H7 (cell line): ENCODE measurements around the gene MUL1. TPM values are rescaled to one million over a fixed set of nuclear protein-coding genes. Genes with fewer than 3 reads are reported as not detected.

Experiments used
- DNase-seq: peaks from one replicate; pipeline ENCODE4 v3.0.0; 2012
- H3K27me3 ChIP-seq: 2 replicates; pipeline ENCODE4 v1.6.0; 2011; ENCODE audit warnings: mild to moderate bottlenecking, low read length; ENCODE audit not compliant: control insufficient read depth, insufficient read depth
- H3K36me3 ChIP-seq: replicated peaks from 2 replicates; pipeline ENCODE4 v1.5.1; 2011; ENCODE audit warnings: low read length; ENCODE audit not compliant: control insufficient read depth, insufficient read depth
- H3K4me3 ChIP-seq: 2 replicates; pipeline ENCODE4 v1.5.1; 2011; ENCODE audit warnings: low read depth, mild to moderate bottlenecking, control low read depth, low read length, moderate library complexity; ENCODE audit not compliant: insufficient read depth
- total RNA-seq: library from RNA; depleted of rRNA; stranded (reverse); fragments of >200 nt; shearing (Covaris generic); gene quantifications from 2 replicates; pipeline ENCODE4 v1.2.3, GENCODE V29; 2014

MUL1 gene
- total RNA-seq, 1 experiment from 2014 or later, result 32.6 TPM

DNA sequence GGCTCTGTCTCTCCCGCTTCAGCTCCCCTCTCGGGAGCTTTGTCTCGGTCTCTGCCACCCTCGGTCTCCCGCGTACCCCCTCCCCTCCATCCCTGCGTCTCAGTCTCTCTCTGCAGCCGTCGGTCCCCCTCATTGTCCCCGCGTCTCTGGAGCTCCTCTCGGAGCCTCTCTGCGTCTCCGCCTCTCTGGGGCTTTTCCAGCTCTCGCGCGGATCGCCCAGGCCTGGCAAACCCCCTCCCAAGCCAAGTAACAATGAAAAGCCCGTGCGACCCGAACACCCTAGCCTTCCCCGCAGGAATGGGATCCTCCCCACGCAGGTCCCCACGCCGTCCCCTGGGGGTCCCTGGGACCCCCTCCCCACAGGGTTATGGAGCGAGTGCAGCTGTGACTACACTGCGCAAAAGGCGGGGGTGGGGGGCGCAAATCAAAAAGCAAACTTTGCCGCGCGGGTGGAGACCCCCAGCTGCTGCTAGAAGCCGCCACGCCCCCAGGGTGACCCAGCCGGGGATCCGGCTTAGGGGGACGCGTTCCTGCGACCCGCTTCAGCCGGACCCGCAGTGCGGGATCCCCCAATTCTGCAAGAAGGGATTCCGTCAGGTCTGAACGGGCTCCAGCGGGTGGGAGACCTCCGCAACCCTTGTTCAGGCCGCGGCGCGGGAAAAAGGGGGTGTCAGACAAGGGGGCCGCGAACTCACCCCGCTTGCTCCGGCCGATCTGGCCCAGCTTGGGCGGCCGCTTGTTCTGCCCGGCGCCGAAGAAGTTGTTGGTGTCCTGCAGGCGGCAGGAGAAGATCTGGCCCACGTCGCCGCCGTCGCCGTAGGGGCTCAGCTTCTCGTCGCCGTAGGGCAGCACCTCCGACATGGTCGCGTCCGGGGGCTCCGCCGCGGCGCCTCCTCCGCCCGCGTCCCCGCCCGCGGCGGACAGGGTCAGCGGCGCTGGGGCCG, 23.2 kb downstream of the MUL1 start:
- Histone ChIP-seq H3K36me3 (no peaks in the 10 kb centered on the region), H3K27me3 (peaks cover 80% of the 10 kb centered on the region), H3K4me3 (peak overlapping the region; percentile 85)
- peak; percentile 77 for DNase-seq

DNA sequence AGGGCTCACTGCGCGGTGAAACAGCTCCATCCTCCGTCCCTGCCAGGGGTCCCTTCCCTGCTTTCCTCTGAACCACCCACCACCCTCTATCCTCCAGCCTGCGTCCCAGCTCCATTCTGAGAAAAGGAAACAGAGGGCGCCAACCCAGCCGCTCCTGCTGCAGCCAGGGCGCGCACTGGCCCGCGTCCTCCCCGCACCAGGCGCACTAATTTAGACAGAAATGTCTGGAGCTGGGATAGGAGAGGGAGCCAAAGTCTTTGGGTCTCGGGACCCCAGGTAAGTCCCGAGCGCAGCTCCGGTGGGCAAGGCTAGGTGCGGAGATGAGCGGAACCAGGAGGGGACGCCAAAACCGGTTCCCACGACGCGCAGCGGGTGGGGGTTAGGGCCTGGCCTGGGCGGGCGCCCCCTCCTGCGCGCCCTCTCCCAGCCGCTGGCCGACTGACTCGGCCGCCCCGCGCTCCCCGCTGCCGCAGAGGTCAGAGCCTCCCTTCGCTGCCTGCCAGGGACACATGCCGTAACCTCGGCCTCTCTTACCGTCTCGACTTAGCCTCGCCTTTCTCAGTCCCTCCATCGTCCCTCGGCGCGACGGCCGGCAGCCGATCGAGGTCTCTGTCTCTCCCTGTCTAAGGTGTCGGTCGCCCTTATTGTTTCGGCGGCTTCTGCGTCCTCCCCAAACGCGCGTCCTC, 24.0 kb downstream of the MUL1 start:
- peak; percentile 86 for DNase-seq
- H3K36me3 ChIP-seq, result no peaks in the 10 kb centered on the region
- peaks cover 74% of the 10 kb centered on the region for H3K27me3 ChIP-seq
- peak overlapping the region; percentile 85 for H3K4me3 ChIP-seq

DNA sequence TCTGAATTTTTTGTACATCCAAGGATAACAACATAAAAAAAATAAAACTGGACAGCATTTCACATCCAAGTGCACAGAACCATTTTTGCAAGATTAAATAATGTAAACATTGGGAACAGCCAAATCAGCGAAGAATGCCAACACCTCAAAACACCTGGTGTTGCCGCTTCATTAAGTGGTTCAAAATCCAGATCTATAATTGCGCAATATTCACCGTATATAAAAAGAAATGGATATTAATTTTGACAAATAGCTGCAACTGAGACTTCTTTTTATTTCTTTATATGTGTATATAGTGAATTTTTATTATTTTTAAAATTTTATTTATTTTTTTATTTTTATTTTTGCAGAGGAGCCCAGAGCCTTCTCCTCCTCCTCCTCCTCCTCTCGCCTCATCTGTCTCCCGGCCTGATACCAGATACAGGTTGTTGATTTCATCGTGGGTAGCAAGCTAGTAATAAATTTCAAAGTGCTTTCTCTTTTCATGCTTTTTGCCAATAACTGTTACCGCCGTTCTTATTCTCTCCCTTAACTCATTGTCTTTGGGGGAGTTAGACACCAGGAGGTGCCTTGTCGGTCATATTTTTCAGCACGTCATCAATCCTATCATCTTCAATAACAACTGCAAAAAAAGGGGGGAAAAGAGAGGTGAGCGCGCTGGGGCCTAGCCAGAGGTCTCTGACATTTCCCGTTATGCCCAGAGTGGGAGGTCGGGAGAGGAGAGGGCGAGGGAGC, 24.7 kb downstream of the MUL1 start:
- no peak for DNase-seq
- Histone ChIP-seq H3K27me3 (peaks cover 72% of the 10 kb centered on the region), H3K36me3 (no peaks in the 10 kb centered on the region), H3K4me3 (peak overlapping the region; percentile 85)

DNA sequence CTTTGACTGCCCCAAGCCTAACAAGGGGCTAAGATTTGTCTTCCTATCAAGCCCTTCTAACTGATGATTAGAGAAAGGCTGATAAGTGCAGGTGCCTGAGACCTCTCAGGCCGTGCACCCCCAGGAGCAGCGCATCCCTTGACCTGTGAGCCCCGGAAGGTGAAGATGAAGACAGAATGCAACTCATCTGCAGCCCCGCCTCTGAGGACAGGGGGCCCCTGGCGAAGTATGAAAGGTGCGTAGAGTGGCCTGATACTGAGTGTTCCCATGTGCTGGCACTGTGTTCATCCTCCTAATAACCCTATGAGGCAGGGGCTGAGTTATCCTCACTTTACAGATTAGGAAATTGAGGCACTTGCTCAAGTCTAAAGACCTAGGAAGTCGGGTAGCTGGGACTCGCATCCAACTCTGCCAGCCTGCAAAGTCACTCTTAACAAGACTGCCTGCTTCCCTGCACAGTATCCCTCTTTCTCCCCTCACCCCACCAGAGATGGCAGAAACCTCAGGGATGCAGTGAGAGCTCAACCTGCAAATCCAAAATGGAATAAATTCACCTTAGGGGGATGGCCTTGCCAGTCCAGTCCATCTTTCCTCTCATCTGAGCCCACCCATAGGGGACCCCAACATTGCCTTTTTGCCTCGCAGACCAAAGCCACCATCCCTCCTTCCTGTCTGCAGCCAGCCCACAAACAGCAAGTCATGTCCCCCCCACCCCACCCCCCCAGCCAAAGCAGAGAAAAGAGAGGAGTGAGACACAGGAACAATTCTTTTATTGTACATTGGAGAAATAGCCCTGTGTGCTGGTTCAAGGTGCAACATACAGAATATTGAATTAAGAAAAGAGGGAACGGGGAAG, 26.1 kb downstream of the MUL1 start:
- H3K27me3 ChIP-seq, result peaks cover 68% of the 10 kb centered on the region
- no peaks in the 10 kb centered on the region for H3K36me3 ChIP-seq
- DNase-seq, result no peak
- H3K4me3 ChIP-seq, result no peak overlapping the region

DNA sequence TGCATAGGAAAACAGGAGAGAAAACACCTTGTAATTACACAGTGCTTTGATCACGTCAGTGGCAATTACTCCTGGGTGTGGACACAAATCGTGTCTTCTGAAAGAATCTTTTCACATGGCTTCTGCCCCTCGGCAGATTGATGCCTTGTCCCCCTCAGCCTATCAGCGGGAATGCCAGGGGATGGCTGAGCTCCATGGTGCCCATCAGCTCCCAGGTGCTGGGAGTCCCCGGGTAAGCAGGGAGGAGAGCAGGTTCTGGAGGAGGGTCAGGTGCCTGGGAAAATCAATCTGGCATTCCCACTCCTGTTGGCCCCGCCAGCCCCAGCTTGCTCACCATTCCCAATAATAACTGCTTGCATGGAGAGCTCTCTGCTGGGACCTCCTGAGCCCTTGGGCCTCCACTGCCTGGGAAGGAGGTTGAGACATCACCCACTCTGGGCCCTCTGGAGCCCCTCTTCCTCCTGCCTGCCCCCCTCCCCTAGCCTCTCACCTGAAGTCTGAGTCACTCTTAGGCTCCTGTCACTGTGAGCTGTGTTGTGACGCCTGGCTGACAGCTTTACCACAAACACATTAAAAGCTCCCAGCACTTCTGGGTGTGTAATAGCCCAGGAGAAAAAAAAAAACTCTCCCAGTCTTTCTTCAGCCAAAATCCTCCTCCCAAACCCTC, 26.9 kb downstream of the MUL1 start:
- no peak for DNase-seq
- peaks cover 68% of the 10 kb centered on the region for H3K27me3 ChIP-seq
- no peak overlapping the region for H3K4me3 ChIP-seq
- H3K36me3 ChIP-seq, result no peaks in the 10 kb centered on the region

DNA sequence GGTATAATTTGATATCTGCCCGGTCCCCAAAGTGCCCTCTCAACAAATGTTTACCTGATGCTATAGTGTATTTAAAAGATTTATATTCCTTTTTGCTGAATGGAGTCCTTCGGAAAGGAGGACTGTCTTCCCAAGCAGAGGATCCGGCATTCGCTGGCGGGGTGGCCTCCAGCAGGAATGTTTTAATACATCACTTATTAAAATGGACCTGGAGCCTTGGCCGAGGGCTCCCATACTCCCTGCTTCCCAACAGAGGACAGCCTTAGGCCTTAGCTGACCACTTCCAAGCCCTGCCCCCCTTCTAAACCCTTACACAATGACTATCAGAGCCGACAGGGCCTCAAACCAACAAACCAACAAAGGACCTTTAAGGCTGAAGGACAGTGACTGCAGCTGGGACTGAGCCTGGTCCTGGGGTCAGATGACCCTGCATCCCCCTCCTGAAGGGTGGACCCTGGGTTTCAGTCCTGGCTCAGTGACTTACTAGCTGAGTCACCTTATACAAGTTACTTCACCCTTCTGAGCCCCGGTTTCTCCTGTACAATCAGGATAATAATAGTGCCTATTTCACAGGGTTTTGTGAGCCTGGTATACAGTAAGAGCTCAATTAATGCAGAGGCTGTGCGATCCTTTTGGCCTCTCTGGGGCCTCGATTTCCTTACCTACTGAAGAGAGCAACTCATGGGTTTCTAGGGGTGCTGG, 27.6 kb downstream of the MUL1 start:
- no peak for DNase-seq
- Histone ChIP-seq H3K4me3 (no peak overlapping the region), H3K36me3 (no peaks in the 10 kb centered on the region), H3K27me3 (peaks cover 70% of the 10 kb centered on the region)

DNA sequence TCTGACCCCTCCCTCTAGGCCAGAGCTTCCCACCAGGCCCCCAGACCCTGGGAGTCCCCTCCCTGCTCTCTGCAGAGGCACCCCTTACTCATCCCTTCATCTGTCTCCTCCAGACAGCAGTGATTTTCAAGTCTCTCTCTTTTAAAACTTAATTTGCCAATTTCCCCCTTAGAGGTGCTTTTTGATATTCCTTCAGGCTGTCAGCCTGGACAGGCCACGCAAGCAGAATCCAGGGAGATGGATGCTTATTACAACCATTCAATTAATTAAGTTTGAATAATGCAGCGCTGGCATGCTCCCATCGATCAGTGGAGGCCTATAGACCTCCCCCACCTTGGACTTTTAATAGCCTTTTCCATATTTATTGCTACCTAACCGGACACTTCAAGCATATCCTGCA, 28.1 kb downstream of the MUL1 start:
- no peak overlapping the region for H3K4me3 ChIP-seq
- no peaks in the 10 kb centered on the region for H3K36me3 ChIP-seq
- peaks cover 66% of the 10 kb centered on the region for H3K27me3 ChIP-seq
- no peak for DNase-seq

DNA sequence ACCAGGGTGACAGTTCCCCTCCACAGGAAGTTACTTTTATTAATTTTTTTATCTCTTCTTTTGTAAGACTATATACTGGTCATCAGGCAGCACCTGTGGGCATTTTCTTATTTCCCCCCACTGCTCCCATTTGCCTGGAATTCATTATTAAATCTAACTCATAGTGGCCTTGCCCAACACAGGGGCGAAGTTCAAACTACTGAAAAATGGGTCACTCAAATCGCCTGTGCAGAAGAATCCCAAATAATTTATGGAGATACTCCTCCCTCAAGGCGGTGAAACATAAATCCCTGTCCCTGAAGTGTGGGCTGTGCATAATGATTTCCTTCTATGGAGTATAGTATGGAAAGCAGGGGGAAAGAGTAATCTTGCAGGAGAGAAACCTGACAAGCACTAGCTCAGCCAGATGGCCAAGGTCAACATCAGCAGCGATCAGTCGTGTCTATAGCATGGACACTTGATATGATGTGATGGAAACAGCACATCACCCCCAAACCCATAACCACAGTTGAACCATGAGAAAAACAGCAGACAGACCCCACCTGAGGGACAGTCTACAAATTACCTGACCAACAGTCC, 29.8 kb downstream of the MUL1 start:
- Histone ChIP-seq H3K4me3 (no peak overlapping the region), H3K27me3 (peaks cover 49% of the 10 kb centered on the region), H3K36me3 (no peaks in the 10 kb centered on the region)
- no peak for DNase-seq

DNA sequence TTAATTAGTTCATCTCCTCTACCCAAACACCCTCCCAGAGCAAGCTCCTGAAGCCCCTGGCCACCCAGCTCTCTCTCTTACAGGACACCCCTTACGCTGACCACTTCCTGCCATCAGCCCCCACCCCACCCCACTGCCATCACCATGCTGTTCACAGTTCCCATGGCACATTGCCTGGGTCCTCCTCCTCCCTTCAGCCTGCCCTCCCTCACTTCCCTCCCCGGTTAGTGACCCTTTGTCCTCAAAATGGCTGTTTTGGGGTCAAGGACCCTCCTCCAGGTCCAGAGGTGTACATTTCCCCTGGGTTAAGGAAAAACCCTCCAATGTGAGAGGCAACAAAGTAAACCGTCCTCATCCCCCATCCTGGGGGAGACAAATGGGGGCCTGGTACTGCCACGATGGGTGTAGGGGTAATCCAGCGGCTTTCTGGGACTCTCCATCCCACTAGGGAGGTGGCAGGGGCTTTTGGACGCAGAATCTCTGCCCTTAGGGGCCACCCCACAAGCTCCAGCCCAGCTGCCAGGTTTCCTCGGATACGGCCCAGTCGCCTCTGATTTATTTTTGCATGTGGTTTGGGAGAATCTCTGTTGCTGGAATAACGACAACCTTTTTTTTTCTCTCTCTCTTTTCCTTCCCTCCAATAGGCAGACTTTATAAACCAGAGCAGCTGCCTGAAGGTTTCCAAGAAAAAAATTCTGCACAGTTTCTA, 30.4 kb downstream of the MUL1 start:
- Histone ChIP-seq H3K27me3 (peaks cover 44% of the 10 kb centered on the region), H3K4me3 (no peak overlapping the region), H3K36me3 (no peaks in the 10 kb centered on the region)
- no peak for DNase-seq

DNA sequence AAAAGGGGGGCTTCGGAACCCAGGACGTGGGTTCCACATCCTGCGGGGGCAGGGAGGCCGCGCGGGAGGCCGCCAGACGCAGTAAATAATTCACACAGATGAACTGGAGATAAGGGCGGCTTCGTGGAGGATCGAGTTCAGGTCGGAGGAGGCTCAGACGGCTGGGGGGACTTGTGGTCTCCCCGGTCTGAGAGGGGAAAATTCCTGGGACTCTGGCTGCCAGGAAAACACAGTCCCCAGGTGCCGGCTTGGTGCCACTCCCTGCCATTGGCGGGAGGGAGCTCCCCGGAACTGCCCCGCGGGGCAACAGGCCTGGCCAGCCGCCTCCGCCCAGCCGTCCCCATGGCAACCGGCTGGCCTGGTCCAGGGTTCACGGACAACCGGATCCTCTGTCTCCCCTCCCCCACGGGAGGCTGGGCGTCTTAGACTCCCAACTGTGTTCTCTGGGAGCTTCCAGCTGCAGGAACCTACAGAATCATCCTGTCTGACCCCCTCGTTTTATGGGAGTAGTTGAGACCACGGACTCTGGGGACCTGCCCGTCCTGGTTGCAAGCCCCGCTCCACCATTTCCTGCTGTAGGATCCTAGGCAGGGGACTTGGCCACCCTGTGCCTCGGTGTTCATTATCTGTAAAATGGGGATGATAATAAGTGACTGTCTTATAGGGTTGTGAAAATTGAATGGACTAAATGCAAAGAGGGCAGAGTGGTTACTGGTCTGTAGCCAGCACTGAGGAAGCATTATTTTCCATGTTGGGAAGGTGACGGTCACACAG, 31.5 kb downstream of the MUL1 start:
- Histone ChIP-seq H3K27me3 (peaks cover 34% of the 10 kb centered on the region), H3K4me3 (peak overlapping the region; percentile 19)
- peak; percentile 88 for DNase-seq

DNA sequence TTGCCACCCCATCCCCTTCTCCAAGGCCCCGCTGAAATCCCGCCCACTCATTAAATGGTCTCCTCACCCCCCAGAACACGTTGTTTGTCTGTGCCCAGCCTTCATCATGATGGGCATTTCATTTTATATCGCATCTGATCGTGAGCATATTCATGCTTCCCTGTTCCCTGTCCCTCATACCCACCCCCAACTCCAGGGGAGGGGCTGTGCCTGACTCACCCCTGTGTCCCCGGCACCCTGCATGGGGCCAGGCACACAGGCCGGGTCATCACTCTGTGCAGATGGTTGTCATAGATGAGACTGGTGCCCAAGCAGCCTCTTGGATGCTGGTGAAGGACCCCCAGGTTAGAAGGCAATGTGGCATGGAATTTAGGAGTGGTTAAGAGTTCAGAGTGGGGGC, 33.0 kb downstream of the MUL1 start:
- DNase-seq, result no peak
- no peaks in the 10 kb centered on the region for H3K36me3 ChIP-seq
- H3K4me3 ChIP-seq, result no peak overlapping the region
- H3K27me3 ChIP-seq, result peaks cover 25% of the 10 kb centered on the region

More for the DNA sequence above, 31.5 kb downstream of the MUL1 start:
- no peaks in the 10 kb centered on the region for H3K36me3 ChIP-seq
